LNCaP clone FGC (cell line): ENCODE data around the gene KIF3A.

Source experiments
- DNase-seq: peaks from one replicate; pipeline ENCODE4 v3.0.0-alpha.2; 2011; ENCODE audit warnings: low read depth
- H3K4me3 ChIP-seq: 2 replicates; pipeline ENCODE4 v1.5.1; 2011; ENCODE audit warnings: mild to moderate bottlenecking, low read depth, low read length, control low read depth
- TF ChIP-seq, protein P1 (sequence below): IDR thresholded peaks from 2 replicates; pipeline ENCODE4 v1.5.1; 2012; ENCODE audit warnings: mild to moderate bottlenecking; ENCODE audit not compliant: control insufficient read depth, insufficient read depth; ENCODE audit errors: extremely low read depth

The KIF3A gene

DNA sequence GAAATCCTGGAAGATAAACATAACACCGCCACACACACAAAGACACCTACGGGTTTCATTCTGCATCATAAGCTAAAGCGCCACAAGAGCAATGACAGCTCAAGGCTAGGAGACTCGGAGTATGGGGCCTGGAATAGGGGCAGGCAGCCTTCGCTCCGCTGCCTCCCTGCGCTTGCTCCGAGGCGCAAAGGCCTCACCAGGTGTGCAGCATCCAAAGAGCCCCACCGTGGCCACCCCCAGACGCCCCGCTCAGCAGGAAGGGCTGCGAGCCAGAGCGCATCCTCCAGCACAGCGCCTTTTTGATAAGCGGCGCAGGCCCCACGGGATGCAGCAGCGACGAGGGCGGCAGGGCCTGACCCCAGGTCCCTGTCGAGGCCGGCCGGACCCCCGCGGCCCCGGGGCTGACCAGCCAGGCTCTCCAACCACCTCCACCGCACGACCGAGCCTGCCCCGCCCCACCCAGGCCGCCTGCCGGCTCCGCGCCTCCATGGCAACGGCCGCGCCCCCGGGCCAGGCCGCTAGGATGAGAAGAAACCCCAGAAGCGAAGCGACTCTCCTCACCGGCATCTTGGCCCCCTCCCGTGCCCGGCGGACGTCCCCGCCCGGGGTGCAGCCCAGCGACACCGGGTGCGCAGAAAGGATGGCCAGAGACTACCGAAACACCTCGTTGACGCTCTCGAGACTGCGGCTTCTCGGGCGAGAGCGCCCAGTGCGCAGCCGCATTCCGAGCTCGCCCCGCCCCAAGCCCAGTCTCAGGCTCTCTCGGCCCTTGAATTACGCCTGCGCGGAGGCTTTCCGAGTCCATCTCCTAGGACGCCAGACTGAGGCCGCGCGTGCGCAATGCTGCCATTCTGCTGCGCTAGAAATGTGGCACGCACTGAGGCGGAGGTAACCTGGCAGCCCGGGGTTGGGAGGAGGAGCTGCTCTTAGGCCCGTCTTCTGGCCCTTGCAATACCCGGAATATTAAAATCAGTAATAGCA lies at the start of gene KIF3A:
Gene KIF3A (minus strand): TSS at position 694 of the 981 bp plus-strand sequence. CDS start 127 bp downstream, at position 567.
- TF ChIP-seq, protein P1, sequence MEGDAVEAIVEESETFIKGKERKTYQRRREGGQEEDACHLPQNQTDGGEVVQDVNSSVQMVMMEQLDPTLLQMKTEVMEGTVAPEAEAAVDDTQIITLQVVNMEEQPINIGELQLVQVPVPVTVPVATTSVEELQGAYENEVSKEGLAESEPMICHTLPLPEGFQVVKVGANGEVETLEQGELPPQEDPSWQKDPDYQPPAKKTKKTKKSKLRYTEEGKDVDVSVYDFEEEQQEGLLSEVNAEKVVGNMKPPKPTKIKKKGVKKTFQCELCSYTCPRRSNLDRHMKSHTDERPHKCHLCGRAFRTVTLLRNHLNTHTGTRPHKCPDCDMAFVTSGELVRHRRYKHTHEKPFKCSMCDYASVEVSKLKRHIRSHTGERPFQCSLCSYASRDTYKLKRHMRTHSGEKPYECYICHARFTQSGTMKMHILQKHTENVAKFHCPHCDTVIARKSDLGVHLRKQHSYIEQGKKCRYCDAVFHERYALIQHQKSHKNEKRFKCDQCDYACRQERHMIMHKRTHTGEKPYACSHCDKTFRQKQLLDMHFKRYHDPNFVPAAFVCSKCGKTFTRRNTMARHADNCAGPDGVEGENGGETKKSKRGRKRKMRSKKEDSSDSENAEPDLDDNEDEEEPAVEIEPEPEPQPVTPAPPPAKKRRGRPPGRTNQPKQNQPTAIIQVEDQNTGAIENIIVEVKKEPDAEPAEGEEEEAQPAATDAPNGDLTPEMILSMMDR, result no peak
- DNase-seq, result peak; percentile 96
- H3K4me3 ChIP-seq, result peak within 1 kb of the TSS; percentile 87

DNA sequence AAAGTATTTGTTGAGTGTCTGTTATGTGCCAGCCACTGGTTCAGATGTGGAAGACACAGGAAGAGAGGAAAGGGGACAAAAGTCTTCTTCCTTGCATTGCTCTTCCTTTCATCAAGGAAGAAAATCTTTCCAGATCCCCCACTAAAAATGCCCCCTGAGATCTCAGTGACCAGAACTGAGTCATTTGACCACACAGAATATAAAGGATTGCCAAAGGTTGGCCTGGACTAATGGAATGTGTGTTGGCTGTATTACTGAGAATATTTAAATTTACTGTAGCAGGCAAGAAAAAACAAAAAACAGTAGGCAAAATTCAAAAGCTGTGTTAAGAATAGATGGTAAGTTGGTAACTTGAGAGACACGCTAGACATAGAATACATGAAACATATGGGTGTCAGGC lies 49.7 kb upstream of the KIF3A start:
- no peak overlapping the region for H3K4me3 ChIP-seq
- TF ChIP-seq, protein P1, result no peak
- DNase-seq, result no peak

DNA sequence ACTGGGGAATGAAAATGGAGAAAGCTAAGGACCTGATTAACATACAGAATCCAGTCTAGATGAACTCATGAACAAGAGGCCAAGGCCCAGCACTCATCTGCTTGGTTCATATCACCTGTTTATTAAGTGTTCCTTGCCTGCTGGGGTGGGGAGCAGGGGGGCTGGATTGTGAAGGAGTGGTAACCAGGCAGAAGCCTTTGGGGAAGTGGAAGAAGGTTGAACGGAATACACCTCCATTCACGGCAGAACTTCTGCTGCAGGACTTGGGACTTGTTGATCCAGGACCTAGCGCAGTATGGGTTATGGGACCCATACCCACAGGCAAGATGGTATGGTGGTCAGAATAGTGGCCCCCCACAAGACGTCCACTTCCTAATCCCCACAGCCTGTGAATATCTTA lies 48.5 kb upstream of the KIF3A start:
- no peak for DNase-seq
- H3K4me3 ChIP-seq, result no peak overlapping the region
- TF ChIP-seq, protein P1, result no peak

DNA sequence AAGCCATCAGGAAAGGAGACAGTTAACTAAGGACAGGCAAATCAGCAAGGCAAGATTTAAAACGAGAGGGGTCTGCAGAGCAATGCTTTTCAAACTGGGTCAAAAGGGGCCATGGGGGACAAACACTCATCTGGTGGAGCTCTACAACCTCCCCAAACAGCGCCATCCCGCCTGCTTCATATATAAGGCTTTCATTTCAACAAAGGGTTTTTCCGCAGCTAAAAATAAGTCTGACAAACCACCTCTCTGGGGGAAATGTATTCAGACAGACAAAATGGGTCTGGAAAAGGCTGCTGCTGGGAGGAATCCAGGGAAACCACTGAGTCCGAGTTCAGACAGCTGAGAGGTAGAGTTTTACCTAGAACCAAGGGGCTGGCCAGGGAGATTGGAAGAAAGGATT lies 48.0 kb upstream of the KIF3A start:
- TF ChIP-seq, protein P1, result no peak
- DNase-seq, result no peak
- no peak overlapping the region for H3K4me3 ChIP-seq

DNA sequence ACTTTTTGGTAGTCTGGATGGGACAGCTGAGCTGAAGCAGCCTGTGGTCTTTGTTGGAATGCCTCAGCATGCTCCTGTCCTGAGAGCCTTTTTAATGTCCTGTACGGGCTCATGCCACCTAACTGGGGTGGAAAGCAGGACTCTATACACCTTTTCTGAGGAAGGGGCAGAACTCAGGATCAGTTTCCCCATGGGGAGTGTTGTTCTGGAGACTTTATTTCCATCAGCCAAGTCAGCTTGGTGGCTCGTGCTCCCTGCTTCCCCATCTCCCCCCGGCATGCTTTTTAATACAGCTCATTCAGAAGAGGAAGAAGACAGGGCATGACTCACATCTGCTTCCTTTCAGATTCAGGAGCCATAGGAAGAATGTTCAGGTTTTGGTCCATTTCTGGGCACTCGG lies 44.8 kb upstream of the KIF3A start:
- TF ChIP-seq, protein P1, result no peak
- H3K4me3 ChIP-seq, result no peak overlapping the region
- no peak for DNase-seq

DNA sequence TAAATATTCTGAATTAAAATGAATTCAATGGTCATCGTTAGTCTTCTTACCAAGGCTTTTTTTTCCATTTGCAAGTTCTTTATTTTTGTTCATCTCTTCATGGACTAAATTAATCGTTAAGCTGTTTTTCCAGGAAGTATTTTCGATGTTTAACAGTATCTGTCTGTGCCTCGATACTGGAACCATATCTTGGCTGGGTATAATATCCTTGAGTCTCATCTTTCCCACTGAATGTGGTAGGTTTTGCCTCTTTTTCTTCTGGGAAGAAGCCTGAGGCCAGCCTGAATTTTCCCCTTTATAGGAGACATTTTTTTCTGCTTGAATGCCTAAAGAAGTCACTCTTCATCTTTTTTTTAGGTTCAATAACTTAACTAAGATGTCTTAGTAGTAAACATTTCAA lies 43.7 kb upstream of the KIF3A start:
- DNase-seq, result no peak
- TF ChIP-seq, protein P1, result no peak
- H3K4me3 ChIP-seq, result no peak overlapping the region
